Vagina (tissue), 2 donors: Measurements from ENCODE around the gene SH3BP5L.
"Not testable (repeated sequence)": the region's sequence is repeated elsewhere in the genome, so short reads cannot be mapped to it uniquely, and the experiment has no call there.

Source experiments
- POLR2AphosphoS5 ChIP-seq, 2 donors: sonication (generic); formaldehyde crosslinking; IDR thresholded peaks; one replicate each; pipeline ENCODE4 v1.9.0; 2017; ENCODE audit warnings: antibody characterized with exemption in 2 of 2, mild to moderate bottlenecking in 2 of 2, low read depth in 1 of 2; ENCODE audit not compliant: insufficient read depth in 1 of 2
- TF ChIP-seq, protein P1 (sequence below), 3 experiments: fragments of 450-650 bp in 2 of 3; fragments of 200-600 bp in 1 of 3; sonication (generic) in 1 of 3; IDR thresholded peaks; one replicate each; pipeline ENCODE4 v1.5.1; 2017 to 2019; ENCODE audit warnings: antibody characterized with exemption in 3 of 3, mild to moderate bottlenecking in 2 of 3, moderate library complexity in 2 of 3

DNA sequence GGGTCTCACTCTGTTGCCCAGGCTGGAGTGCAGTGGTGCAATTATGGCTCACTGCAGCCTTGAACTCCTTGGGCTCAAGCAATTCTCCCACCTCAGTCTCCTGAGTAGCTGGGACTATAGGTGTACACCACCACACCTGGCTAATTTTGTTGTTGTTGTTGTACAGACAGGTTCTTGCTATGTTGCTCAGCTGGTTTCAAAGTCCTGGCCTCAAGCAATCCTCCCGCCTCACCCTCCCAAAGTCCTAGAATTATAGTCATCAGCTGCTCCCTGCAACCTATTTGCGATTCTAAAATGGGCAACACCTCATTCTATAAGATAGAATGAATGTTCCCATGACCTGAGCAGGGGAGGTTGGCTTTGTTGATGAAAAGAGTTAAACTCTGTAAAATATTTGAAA lies 36.4 kb downstream of the SH3BP5L start:
- TF ChIP-seq POLR2AphosphoS5 (IDR thresholded peaks at IDR 0.05; ENCODE audit: insufficient read depth in 1 of 2, low read depth in 1 of 2), result not testable (repeated sequence)
- TF ChIP-seq, protein P1, sequence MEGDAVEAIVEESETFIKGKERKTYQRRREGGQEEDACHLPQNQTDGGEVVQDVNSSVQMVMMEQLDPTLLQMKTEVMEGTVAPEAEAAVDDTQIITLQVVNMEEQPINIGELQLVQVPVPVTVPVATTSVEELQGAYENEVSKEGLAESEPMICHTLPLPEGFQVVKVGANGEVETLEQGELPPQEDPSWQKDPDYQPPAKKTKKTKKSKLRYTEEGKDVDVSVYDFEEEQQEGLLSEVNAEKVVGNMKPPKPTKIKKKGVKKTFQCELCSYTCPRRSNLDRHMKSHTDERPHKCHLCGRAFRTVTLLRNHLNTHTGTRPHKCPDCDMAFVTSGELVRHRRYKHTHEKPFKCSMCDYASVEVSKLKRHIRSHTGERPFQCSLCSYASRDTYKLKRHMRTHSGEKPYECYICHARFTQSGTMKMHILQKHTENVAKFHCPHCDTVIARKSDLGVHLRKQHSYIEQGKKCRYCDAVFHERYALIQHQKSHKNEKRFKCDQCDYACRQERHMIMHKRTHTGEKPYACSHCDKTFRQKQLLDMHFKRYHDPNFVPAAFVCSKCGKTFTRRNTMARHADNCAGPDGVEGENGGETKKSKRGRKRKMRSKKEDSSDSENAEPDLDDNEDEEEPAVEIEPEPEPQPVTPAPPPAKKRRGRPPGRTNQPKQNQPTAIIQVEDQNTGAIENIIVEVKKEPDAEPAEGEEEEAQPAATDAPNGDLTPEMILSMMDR (IDR thresholded peaks at IDR 0.05), result not testable (repeated sequence)
